GM23338 (cell line): ENCODE measurements around the gene LRRC4B. TPM values are rescaled to one million over a fixed set of nuclear protein-coding genes. Genes with fewer than 3 reads are reported as not detected.
"Not testable (repeated sequence)": the region's sequence is repeated elsewhere in the genome, so short reads cannot be mapped to it uniquely, and the experiment has no call there.

ENCODE experiments used
- ATAC-seq: fragments of 200-7000 bp; cut with Tn5 transposase; 3 replicates; pipeline ENCODE4 v1.9.1; 2020
- DNase-seq: peaks from one replicate; pipeline ENCODE4 v3.0.0-alpha.2; 2015; ENCODE audit warnings: low spot score
- H2AFZ ChIP-seq: fragments of 200-600 bp; sonication (generic); 2 replicates; pipeline ENCODE4 v1.8.0; 2016; ENCODE audit warnings: antibody characterized with exemption, mild to moderate bottlenecking, moderate library complexity
- H3F3A ChIP-seq: fragments of 200-600 bp; sonication (generic); replicated peaks from 2 replicates; pipeline ENCODE4 v1.8.0; 2017; ENCODE audit warnings: antibody characterized with exemption, mixed run types, low read depth
- H3K27ac ChIP-seq: fragments of 200-600 bp; sonication (generic); 2 replicates; pipeline ENCODE4 v1.6.1; 2016; ENCODE audit warnings: low read depth
- H3K27me3 ChIP-seq: fragments of 200-600 bp; sonication (generic); 2 replicates; pipeline ENCODE4 v1.8.0; 2016; ENCODE audit warnings: mild to moderate bottlenecking, mixed run types, moderate library complexity; ENCODE audit not compliant: insufficient read depth
- H3K36me3 ChIP-seq: fragments of 200-600 bp; sonication (generic); 2 replicates; pipeline ENCODE4 v1.8.0; 2016; ENCODE audit warnings: mild to moderate bottlenecking; ENCODE audit not compliant: insufficient read depth
- H3K4me1 ChIP-seq: fragments of 200-600 bp; sonication (generic); 2 replicates; pipeline ENCODE4 v1.8.0; 2016; ENCODE audit warnings: mild to moderate bottlenecking, moderate library complexity; ENCODE audit not compliant: insufficient read depth
- H3K4me2 ChIP-seq: fragments of 200-600 bp; sonication (generic); 2 replicates; pipeline ENCODE4 v1.7.1; 2017; ENCODE audit warnings: mixed run types
- H3K4me3 ChIP-seq: fragments of 200-600 bp; sonication (generic); 2 replicates; pipeline ENCODE4 v1.6.1; 2016; ENCODE audit warnings: mixed run types
- H3K79me2 ChIP-seq: fragments of 200-600 bp; sonication (generic); replicated peaks from 2 replicates; pipeline ENCODE4 v1.8.0; 2017; ENCODE audit warnings: mild to moderate bottlenecking; ENCODE audit not compliant: insufficient read depth
- H3K9me2 ChIP-seq: fragments of 200-600 bp; sonication (generic); 2 replicates; pipeline ENCODE4 v1.8.0; 2017; ENCODE audit not compliant: insufficient read depth
- H4K20me1 ChIP-seq: fragments of 200-600 bp; sonication (generic); replicated peaks from 2 replicates; pipeline ENCODE4 v1.8.0; 2017; ENCODE audit warnings: mild to moderate bottlenecking; ENCODE audit not compliant: insufficient read depth
- H3K27ac Mint-ChIP-seq: 2 replicates; pipeline ENCODE4 v1.8.0; 2020; ENCODE audit warnings: inconsistent platforms, mild to moderate bottlenecking, moderate library complexity, mixed read lengths
- H3K27me3 Mint-ChIP-seq: 3 replicates; pipeline ENCODE4 v1.8.0; 2022; ENCODE audit warnings: low read depth, mild to moderate bottlenecking, moderate library complexity, mixed read lengths, inconsistent platforms; ENCODE audit not compliant: insufficient read depth, poor library complexity
- H3K36me3 Mint-ChIP-seq: 3 replicates; pipeline ENCODE4 v1.8.0; 2021; ENCODE audit warnings: low read depth, mild to moderate bottlenecking, inconsistent platforms, moderate library complexity, mixed read lengths
- H3K4me1 Mint-ChIP-seq: 3 replicates; pipeline ENCODE4 v1.8.0; 2020; ENCODE audit warnings: mild to moderate bottlenecking, inconsistent platforms, mixed read lengths
- H3K4me3 Mint-ChIP-seq: 3 replicates; pipeline ENCODE4 v1.8.0; 2021; ENCODE audit warnings: moderate library complexity, mild to moderate bottlenecking, inconsistent platforms, mixed read lengths
- H3K9me3 Mint-ChIP-seq: 3 replicates; pipeline ENCODE4 v1.8.0; 2020; ENCODE audit warnings: moderate library complexity, mild to moderate bottlenecking, inconsistent platforms, mixed read lengths
- ZNF114 ChIP-seq: fragments of 250-450 bp; sonication (Bioruptor Pico); IDR thresholded peaks from 2 replicates; pipeline ENCODE4 v1.5.0; 2020; ENCODE audit warnings: mild to moderate bottlenecking, moderate library complexity
- polyA plus RNA-seq: library from polyadenylated mRNA; unstranded; fragments of >200 nt; fragmentation: Nextera tagmentation; extraction: Ambion mirVana; gene quantifications from 2 replicates; pipeline ENCODE4 v1.2.1, GENCODE V29; 2016
- total RNA-seq: library from RNA; depleted of rRNA; stranded (reverse); fragments of >200 nt; shearing (Covaris generic); gene quantifications from 2 replicates; pipeline ENCODE4 v1.2.3, GENCODE V29; 2014
- TF ChIP-seq, protein P1 (sequence below): fragments of 250-450 bp; sonication (Bioruptor Pico); IDR thresholded peaks from 2 replicates; pipeline ENCODE4 v1.5.0; 2020; ENCODE audit warnings: mild to moderate bottlenecking, moderate library complexity
- TF ChIP-seq, protein P2 (sequence below): IDR thresholded peaks from one replicate; pipeline ENCODE4 v1.6.1; 2018; ENCODE audit warnings: antibody characterized with exemption; ENCODE audit not compliant: unreplicated experiment

Gene LRRC4B
- total and polyA plus RNA-seq, 2 experiments from 2014 or later, result 2.0 to 13.2 TPM

GRCh38 chr19:50580240-50580639, 12.0 kb upstream of the LRRC4B start (continued):
- TF ChIP-seq, protein P1, sequence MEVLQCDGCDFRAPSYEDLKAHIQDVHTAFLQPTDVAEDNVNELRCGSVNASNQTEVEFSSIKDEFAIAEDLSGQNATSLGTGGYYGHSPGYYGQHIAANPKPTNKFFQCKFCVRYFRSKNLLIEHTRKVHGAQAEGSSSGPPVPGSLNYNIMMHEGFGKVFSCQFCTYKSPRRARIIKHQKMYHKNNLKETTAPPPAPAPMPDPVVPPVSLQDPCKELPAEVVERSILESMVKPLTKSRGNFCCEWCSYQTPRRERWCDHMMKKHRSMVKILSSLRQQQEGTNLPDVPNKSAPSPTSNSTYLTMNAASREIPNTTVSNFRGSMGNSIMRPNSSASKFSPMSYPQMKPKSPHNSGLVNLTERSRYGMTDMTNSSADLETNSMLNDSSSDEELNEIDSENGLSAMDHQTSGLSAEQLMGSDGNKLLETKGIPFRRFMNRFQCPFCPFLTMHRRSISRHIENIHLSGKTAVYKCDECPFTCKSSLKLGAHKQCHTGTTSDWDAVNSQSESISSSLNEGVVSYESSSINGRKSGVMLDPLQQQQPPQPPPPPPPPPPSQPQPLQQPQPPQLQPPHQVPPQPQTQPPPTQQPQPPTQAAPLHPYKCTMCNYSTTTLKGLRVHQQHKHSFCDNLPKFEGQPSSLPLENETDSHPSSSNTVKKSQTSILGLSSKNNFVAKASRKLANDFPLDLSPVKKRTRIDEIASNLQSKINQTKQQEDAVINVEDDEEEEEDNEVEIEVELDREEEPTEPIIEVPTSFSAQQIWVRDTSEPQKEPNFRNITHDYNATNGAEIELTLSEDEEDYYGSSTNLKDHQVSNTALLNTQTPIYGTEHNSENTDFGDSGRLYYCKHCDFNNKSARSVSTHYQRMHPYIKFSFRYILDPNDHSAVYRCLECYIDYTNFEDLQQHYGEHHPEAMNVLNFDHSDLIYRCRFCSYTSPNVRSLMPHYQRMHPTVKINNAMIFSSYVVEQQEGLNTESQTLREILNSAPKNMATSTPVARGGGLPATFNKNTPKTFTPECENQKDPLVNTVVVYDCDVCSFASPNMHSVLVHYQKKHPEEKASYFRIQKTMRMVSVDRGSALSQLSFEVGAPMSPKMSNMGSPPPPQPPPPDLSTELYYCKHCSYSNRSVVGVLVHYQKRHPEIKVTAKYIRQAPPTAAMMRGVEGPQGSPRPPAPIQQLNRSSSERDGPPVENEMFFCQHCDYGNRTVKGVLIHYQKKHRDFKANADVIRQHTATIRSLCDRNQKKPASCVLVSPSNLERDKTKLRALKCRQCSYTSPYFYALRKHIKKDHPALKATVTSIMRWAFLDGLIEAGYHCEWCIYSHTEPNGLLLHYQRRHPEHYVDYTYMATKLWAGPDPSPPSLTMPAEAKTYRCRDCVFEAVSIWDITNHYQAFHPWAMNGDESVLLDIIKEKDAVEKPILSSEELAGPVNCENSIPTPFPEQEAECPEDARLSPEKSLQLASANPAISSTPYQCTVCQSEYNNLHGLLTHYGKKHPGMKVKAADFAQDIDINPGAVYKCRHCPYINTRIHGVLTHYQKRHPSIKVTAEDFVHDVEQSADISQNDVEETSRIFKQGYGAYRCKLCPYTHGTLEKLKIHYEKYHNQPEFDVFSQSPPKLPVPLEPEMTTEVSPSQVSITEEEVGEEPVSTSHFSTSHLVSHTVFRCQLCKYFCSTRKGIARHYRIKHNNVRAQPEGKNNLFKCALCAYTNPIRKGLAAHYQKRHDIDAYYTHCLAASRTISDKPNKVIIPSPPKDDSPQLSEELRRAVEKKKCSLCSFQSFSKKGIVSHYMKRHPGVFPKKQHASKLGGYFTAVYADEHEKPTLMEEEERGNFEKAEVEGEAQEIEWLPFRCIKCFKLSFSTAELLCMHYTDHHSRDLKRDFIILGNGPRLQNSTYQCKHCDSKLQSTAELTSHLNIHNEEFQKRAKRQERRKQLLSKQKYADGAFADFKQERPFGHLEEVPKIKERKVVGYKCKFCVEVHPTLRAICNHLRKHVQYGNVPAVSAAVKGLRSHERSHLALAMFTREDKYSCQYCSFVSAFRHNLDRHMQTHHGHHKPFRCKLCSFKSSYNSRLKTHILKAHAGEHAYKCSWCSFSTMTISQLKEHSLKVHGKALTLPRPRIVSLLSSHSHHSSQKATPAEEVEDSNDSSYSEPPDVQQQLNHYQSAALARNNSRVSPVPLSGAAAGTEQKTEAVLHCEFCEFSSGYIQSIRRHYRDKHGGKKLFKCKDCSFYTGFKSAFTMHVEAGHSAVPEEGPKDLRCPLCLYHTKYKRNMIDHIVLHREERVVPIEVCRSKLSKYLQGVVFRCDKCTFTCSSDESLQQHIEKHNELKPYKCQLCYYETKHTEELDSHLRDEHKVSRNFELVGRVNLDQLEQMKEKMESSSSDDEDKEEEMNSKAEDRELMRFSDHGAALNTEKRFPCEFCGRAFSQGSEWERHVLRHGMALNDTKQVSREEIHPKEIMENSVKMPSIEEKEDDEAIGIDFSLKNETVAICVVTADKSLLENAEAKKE (CRISPR knock-in tag), result no peak
- TF ChIP-seq, protein P2, sequence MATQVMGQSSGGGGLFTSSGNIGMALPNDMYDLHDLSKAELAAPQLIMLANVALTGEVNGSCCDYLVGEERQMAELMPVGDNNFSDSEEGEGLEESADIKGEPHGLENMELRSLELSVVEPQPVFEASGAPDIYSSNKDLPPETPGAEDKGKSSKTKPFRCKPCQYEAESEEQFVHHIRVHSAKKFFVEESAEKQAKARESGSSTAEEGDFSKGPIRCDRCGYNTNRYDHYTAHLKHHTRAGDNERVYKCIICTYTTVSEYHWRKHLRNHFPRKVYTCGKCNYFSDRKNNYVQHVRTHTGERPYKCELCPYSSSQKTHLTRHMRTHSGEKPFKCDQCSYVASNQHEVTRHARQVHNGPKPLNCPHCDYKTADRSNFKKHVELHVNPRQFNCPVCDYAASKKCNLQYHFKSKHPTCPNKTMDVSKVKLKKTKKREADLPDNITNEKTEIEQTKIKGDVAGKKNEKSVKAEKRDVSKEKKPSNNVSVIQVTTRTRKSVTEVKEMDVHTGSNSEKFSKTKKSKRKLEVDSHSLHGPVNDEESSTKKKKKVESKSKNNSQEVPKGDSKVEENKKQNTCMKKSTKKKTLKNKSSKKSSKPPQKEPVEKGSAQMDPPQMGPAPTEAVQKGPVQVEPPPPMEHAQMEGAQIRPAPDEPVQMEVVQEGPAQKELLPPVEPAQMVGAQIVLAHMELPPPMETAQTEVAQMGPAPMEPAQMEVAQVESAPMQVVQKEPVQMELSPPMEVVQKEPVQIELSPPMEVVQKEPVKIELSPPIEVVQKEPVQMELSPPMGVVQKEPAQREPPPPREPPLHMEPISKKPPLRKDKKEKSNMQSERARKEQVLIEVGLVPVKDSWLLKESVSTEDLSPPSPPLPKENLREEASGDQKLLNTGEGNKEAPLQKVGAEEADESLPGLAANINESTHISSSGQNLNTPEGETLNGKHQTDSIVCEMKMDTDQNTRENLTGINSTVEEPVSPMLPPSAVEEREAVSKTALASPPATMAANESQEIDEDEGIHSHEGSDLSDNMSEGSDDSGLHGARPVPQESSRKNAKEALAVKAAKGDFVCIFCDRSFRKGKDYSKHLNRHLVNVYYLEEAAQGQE, result no peak
- no peak for TF ChIP-seq ZNF114 (CRISPR knock-in tag)

- peaks cover 38% of the 10 kb centered on the region for H3K36me3 Mint-ChIP-seq
- not testable (repeated sequence) for H3K4me2 ChIP-seq, H3K27me3 Mint-ChIP-seq, H3K27ac Mint-ChIP-seq, H3K36me3 ChIP-seq, ATAC-seq, H2AFZ ChIP-seq, H4K20me1 ChIP-seq, DNase-seq, H3K4me1 Mint-ChIP-seq, H3K4me3 Mint-ChIP-seq, H3K4me1 ChIP-seq, H3K27ac ChIP-seq, H3K9me2 ChIP-seq, H3K27me3 ChIP-seq, H3K79me2 ChIP-seq, H3K4me3 ChIP-seq, H3F3A ChIP-seq
- H3K9me3 Mint-ChIP-seq, result peaks cover 96% of the 10 kb centered on the region
Measured at GRCh38 chr19:50576769-50577168, 8.5 kb upstream of the LRRC4B start.
